GM21381 (cell line): ENCODE results near the gene ODF2.

ENCODE experiments used
- ATAC-seq: cut with Tn5 transposase; IDR thresholded peaks from one replicate; pipeline ENCODE4 v1.9.1; 2021; ENCODE audit warnings: mild to moderate bottlenecking, moderate library complexity; ENCODE audit not compliant: unreplicated experiment

The ODF2 gene

DNA sequence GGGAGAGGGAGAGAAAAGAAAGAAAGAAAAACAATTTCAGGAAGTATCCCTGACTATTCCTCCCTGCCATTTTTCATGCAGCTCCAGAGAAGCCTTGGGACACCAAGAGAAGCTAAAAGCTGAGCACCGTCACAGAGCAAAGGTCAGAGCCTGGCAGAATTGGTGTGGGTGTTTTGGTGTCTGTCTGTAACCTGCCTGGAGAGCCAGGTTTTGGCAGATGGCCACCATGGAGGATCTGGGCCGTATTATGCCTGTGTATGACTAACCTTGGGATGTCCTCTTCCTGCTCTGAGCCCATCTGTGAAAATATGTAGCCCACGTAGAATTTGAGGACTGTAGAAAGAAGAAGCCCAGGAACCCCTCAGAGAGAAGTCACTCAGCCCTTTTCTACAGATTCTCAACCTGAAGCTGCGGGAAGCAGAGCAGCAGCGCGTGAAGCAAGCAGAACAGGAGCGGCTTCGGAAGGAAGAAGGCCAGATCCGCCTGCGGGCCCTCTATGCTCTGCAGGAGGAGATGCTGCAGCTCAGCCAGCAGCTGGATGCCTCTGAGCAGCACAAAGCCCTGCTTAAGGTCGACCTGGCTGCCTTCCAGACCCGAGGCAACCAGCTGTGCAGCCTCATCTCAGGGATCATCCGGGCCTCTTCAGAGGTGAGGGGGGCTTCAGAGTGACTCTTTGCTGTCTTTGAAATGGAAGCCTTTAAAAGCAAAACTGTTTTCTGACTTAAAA is 67.6 kb downstream of the ODF2 start:
- ATAC-seq = no peak

DNA sequence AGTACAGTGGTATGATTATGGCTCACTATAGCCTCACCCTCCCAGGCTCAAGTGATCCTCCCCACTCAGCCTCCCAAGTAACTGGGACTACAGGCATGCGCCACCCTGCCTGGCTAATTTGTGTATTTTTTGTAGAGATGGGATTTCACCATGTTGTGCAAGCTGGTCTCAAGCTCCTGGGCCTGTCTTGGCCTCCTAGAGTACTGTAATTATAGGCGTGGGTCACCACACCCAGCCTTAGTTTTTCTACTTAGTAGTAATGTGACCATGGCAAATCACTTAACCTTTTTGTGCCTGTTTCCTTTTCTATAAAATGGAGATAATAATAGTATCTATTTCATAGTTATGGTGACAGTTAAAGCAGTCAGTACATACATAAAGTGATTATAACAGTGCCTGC is 70.9 kb downstream of the ODF2 start:
- no peak for ATAC-seq

DNA sequence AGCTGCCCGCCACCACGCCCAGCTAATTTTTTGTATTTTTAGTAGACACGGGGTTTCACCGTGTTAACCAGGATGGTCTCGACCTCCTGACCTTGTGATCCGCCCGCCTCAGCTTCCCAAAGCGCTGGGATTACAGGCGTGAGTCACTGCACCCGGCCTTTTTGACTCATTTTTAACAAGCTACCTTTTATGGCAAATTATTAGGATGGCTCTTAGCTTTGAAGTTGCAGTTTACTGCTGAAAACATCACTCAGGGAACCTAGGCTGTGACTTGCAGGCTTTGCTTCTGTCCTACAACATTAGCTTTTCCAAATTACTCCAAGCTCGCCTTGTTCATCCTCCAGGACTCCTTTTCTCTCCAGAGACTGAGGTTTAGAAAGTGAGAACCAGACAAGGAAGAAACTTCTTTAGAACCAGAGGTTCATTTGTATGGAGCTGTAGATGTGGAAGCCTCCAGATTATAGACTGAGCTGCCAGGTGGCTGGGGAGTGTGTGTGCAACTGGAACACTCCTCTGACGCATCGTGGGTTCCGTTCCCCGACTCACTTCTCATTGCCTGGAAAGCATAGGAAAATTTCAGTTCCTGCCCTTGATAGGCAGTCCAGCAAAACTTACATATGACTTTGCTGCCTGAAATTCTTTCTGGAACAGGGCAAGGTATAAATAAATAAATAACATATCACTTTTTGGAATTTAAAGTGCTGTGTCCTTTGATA is 72.8 kb downstream of the ODF2 start:
- ATAC-seq = no peak

DNA sequence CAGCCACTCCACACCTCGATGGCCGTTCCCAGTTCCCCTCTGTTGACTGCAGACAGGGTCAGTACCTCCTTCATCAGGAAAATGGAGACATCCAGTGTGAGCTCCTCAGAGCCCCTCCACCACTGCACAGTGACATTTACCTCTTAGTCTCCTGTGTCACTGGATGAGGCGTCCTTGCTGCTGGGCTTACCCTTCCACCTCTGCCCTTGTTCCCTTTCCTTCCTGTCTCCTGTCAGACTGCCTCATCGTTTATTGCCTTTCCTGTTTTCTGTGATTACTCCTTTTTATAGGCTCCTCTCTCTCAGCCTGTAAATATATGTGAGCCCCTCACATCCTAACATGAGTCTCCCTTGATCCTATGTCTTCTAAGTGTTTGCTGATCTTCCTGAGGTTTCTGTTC is 73.4 kb downstream of the ODF2 start:
- ATAC-seq = no peak

DNA sequence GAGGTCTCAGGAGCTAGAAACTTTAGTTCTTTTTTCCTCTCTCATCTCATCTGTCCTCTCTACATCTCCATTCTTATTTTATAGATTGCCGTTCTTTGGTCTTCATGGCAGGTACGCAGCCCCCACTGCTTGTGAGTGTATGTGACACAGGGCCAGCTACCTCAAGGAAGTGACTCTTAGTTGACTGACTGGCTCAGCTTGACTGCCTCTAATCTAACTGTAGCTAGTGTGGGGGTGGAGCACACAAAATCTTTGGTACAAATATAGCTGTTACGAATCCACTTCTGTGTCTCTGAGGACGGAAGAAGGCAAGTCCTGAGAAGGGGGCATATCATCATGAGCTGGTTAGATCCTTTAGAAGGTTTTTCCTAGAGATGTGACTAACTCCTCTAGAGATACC is 76.8 kb downstream of the ODF2 start:
- ATAC-seq = no peak

DNA sequence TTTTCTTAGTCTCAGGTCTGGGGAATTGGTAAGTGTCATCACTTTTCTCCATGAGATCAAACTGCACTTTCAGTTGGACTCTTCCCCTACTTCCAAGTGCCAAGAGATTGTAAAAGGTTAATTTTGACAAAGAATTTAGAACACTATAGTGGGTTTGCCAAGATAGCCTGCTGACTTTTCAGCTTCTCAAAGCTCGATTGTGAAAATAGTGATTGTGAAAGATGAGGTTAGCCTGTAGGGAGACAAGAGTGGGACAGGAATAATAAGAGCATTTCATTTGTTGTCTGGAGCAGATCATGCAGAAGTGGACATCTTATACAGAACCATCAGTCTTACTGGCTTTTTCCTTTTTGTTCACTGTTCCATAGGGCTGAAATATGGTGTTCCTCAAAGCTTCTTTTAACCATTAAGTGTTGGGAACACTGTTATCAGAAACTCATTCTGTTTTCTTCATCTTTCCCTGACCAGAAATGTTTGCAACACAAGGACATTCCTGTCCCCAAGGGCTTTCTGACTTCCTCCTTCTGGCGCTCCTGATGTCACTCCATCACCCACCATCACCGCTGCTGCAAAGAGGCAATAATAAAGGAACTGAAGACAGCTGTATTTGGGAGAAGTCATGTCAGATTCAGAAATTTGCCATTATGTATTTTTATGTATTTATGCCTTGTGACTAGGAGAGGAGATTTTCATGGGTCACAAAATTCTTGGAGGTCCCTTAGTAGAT is 85.0 kb downstream of the ODF2 start:
- no peak for ATAC-seq

DNA sequence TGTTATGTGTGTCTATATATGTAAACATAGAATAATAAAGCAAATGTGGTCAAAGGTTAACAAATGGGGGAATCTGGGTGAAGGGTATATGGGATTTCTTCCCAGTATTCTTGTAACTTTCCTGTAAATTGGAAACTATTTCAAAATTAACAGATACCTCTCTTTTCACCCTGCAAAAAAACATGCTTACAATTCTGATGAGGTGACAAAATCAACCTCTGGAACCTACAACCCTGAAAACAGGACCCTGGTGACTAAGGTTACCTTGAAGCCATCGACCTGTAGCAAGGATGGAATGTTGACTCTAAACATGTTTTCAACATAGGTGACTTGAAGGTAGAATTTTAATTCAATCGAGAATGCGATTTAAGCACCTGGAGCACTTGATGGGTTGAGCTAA is 90.7 kb downstream of the ODF2 start:
- ATAC-seq = no peak

DNA sequence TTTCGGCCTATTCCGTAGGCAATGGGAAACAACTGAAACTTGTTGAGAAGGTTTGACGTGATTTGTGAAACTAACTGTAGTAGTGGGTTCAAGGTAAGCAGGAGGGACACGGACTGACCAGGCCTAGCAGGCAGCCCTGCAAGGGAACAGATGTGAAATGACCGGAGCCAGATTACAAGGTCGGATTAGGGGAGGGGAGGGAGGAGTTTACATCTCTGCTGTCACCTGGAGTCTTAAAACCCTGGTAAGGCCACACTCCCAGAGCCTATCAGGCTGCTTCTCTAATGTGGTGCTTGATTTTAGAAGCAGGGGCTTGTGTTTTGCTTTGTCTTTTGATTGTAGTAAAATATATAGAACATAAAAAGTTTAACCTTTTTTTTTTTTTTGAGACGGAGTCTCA is 93.1 kb downstream of the ODF2 start:
- no peak for ATAC-seq

DNA sequence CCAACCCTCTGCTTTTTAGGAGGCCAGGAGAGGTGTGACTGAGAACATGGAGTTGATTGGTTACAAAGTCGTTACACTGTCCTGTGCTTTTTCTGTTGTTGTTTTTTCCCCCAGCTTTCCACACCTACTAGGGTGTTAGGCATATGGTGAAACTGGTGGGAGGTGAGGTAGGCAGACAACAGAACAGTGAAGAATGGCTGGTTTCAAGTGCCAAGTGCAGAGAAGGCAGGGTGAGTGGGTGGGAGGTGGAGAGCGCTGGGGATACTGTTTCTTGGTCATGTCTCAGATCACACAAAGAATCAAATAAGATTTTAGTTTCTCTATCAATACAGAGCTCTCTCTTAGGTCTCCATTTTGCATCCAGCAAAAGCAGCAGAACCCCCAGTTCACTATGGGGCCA is 94.4 kb downstream of the ODF2 start:
- no peak for ATAC-seq
